Hematopoietic multipotent progenitor cell treated with erythropoietin and hydrocortisone succinate and interleukin-3 and kit ligand, for 15 days (in vitro differentiated cells): ENCODE results near the gene CPM.

ENCODE experiments used
- DNase-seq: peaks from one replicate; pipeline ENCODE4 v3.0.0-alpha.2; 2015; ENCODE audit warnings: low spot score

CPM gene

DNA sequence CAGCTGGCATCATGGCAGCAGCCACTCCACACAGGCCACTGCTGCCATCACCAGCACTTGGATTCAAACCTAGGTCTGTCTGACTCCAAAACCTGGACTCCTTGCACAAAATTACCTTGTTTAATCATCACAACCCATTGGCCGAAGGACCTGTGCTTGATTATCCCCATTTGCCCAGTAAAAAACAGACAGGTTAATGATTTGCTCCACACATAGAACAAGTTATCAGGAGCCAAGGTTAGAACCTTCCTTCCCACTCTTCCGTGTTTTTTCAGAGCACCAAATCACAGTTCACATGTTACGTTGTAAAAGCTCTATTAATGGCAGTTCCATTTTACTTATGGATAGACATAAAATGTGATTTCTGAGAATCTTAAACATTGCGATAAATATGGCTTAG is 23.5 kb upstream of the CPM start:
- no peak for DNase-seq

GRCh38 chr12:68954811-68955210 is 21.8 kb upstream of the CPM start:
- DNase-seq: no peak

GRCh38 chr12:68953536-68953935 is 20.6 kb upstream of the CPM start:
- no peak for DNase-seq

DNA sequence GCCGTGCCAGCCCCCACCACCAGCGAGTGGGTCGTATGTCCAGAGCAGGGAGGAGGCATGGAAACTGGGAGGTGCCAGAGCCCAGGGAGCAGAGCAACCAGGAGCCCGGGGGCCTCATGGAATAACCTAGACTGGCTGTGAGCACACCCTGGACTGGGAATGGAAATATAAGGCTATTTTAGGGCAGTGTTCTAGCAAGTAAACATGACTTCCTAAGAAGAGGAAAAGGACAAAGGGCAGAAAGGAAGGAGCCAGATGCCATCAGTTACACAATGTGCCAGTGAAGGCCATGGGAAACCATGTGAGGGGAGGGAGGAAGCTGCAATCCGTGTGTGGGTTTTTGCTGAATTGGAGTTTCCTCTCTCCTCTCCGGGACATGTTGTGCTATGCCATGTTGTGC is 18.7 kb upstream of the CPM start:
- no peak for DNase-seq

- DNase-seq: no peak
Observed at GRCh38 chr12:68950511-68950910, 17.5 kb upstream of the CPM start.

DNA sequence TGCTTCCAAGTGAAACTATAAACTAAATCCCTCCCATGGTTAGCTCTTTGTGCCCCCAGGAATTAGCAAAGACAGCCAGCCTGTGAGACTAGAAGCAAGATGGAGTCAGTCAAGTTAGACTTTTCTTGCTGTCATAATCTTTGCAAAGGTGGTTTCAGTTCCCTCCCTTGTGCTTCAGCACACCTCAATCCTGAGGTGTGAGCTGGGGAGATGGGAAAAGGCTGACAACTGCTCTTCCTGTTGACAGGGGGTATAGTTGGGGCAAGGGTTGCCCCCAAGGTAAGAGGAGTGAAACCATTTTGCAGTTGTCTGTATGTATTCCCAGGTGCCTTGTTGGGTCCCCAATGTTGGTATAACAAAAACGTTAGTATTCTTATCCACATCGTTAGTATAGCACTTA is 12.3 kb upstream of the CPM start:
- no peak for DNase-seq

GRCh38 chr12:68944296-68945076 is 11.5 kb upstream of the CPM start:
- no peak for DNase-seq

DNA sequence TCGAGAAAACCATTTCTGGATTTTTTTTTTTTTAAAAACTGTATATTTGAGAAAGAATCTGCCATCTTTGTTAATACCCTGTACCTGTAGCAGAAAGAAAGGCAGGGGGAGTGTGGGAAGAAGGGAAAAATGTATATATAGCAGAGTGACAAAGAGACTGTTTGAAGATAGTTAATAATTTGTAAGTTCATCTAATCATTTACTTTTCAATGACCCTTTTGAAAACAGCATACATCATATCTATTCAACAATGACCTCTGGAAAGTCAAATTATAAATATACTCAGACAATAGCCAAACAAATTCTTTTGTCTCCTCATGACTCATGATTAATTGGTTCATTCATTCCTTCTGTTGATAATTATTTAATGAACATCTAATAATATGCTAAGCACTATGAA is 10.9 kb upstream of the CPM start:
- no peak for DNase-seq

- DNase-seq: no peak
Observed at GRCh38 chr12:68940731-68941130, 7.8 kb upstream of the CPM start.

- DNase-seq: no peak
Observed at GRCh38 chr12:68939505-68939904, 6.5 kb upstream of the CPM start.

DNA sequence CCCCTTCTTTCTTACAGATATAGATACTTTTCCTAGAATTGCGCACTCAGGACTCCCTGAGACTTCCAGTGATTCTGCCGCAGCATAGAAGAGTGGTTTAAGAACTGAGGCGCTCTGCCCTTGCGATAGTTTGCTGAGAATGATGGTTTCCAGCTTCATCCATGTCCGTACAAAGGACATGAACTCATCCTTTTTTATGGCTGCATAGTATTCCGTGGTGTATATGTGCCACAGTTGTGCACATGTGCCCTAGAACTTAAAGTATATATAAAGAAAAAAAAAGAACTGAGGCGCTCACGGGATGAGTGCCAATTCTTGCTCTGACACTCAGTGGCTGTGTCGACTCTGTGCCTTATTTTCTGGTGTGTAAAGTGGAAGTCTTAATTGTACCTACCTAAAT is 1.4 kb upstream of the CPM start:
- no peak for DNase-seq

- no peak for DNase-seq
Observed at GRCh38 chr12:68932128-68932960, 627 bp downstream of the CPM start.

DNA sequence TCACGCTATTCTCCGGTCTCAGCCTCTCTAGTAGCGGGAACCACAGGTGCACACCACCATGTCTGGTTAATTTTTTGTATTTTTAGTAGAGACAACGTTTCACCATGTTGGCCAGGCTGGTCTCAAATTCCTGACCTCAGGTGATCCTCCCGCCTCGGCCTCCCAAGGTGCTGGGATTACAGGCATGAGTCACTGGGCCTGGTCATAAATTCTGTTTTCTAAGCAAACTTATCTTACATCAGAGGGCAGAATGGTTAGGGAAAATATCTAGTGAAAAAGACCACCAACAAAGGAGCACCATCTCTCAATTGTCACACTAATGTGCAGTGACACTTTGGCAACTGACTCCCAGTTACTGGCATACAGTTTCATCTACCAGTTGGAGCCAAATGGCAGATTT is 2.8 kb downstream of the CPM start:
- no peak for DNase-seq

GRCh38 chr12:68924546-68924945 is 8.4 kb downstream of the CPM start:
- DNase-seq: no peak

- DNase-seq: no peak
Observed at GRCh38 chr12:68919581-68920239, 13.3 kb downstream of the CPM start.

GRCh38 chr12:68918960-68919359 is 14.0 kb downstream of the CPM start:
- DNase-seq: no peak

- no peak for DNase-seq
Observed at GRCh38 chr12:68915055-68915454, 17.9 kb downstream of the CPM start.

DNA sequence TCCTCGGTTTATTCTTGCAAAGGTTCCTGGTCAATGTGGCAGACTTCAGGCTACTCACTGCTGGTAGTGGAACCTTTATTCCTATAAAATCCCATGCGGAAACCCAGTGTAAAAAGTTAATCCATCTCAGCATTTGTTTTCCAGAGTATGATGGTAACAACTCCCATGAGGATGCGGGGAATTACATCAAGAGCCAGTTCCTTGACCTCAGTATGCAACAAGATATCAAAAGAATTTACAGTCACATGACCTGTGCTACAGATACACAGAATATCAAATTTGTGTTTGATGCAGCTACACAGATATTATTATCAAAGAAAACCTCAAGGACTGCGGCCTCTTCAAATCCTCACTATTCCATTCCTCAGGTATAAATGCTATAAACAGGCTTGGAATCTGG is 19.3 kb downstream of the CPM start:
- DNase-seq: no peak

DNA sequence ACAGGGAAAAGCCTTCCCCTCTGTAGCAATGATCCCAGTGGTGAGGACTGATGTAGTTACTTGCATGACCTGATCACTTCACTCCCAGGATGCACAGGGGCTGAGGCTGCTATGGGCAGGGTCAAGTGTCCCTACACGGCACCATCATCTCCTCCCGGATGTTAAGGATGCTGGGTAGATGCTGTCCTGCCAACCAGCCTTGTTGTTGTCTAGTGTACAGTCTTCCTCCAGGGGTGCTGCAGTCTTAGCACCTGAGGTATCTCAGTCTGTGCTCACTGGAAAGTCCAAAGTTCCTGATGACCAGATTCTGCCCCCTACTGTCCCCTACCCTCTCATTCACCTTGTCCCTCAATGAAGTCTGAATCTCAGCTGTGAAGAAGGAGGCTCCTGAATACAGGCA is 20.1 kb downstream of the CPM start:
- peak; percentile 20 for DNase-seq

DNA sequence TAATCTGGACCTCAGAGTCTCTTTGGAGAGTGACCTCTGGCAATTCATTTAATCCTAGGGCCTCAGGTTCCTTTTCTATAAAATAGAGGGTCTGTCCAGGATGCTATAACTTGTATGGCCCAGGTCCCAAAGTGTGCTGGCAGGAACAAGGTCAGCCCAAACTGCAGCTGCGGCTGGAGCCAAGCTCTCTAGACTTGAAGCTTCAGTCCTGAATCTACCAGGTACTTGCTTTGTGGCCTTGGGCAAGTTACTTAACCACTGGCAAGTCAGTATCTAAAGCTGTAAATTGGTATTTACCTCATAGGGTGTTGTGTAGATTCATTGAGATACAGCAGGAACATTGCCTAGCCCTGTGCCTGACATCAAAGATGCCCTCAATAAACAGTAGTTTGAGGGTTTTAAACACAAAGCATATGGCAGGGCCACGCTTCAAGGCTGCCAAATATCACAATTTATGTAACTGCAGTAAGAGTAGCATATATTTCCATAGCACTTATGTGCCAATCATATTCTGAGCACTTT is 21.7 kb downstream of the CPM start:
- DNase-seq: no peak

DNA sequence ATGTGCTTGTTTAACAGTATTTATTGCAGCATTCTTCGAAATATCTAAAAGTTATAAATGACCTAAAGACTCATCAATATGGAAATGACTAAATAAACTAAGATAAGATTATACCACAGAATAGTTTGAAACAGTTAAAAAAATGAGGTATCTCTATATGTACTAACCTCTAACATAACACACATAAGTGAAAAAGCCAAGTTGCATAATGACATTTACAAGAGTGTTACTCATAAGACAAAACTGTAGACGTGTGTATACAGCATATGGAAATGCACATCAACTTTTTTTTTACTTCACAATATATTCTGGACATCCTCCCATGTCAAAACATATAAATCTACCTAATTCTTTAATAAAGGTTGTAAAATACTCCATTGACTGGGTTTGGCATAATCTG is 22.8 kb downstream of the CPM start:
- no peak for DNase-seq

- no peak for DNase-seq
Observed at GRCh38 chr12:68908076-68908475, 24.9 kb downstream of the CPM start.

- no peak for DNase-seq
Observed at GRCh38 chr12:68905733-68906132, 27.2 kb downstream of the CPM start.
